ENCODE data around the gene NIT1.

- TF ChIP-seq, protein P1, sequence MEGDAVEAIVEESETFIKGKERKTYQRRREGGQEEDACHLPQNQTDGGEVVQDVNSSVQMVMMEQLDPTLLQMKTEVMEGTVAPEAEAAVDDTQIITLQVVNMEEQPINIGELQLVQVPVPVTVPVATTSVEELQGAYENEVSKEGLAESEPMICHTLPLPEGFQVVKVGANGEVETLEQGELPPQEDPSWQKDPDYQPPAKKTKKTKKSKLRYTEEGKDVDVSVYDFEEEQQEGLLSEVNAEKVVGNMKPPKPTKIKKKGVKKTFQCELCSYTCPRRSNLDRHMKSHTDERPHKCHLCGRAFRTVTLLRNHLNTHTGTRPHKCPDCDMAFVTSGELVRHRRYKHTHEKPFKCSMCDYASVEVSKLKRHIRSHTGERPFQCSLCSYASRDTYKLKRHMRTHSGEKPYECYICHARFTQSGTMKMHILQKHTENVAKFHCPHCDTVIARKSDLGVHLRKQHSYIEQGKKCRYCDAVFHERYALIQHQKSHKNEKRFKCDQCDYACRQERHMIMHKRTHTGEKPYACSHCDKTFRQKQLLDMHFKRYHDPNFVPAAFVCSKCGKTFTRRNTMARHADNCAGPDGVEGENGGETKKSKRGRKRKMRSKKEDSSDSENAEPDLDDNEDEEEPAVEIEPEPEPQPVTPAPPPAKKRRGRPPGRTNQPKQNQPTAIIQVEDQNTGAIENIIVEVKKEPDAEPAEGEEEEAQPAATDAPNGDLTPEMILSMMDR (conservative IDR thresholded peaks at IDR 0.05; ENCODE audit: low read length), result no peak
- no peak for TF ChIP-seq EZH2phosphoT487 (IDR thresholded peaks at IDR 0.05; ENCODE audit: borderline replicate concordance)
Observed at GRCh38 chr1:161133220-161133740, 15.4 kb downstream of the NIT1 start.
